NCI-H345 treated with DMSO at 0.1 percent for 48 hours (cell line): ENCODE measurements around the gene EBF4.

Experiments used
- DNase-seq: peaks from one replicate; lab custom pipeline; 2025; ENCODE audit not compliant: unreplicated experiment; lab: John Stamatoyannopoulos, UW

EBF4 gene

DNA sequence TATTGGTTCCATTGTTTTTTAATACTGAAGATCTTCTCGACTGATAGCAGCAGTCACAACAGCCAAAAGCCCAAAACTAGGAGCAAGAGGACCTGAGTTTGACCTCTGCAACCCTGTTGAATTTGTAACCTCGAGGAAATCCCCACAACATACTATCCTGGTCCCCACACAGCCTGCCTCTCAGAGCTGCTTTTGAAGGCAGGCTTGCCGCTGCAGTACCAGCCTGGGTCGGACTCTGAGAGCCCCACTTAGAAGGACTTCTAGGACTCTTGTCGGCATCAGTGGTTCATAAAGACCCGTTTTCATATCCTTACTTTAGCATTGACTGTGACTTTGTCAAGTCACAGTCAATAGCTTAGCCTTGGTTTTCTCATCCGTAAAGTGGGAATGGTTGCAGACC, 49.3 kb downstream of the EBF4 start:
- no peak for DNase-seq

DNA sequence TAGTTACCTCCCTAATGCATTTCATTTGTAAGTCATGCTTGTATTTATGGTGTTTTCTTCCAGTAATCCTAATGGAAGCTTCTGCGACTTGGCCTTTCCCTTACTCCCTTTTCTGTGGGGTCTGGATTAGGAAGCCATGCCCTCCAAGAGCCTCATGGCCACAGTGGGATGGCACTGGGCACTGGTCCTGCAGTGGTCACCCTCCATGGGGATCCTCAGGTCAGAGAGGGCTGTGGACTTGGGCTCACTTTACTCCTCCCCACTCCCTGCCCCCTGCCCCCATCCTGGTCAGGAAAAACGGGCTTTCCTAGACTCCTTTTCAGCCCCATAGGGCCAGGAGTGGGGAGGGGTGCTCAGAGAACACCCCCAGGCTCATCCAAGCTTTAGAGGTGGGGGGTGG, 49.9 kb downstream of the EBF4 start:
- no peak for DNase-seq

DNA sequence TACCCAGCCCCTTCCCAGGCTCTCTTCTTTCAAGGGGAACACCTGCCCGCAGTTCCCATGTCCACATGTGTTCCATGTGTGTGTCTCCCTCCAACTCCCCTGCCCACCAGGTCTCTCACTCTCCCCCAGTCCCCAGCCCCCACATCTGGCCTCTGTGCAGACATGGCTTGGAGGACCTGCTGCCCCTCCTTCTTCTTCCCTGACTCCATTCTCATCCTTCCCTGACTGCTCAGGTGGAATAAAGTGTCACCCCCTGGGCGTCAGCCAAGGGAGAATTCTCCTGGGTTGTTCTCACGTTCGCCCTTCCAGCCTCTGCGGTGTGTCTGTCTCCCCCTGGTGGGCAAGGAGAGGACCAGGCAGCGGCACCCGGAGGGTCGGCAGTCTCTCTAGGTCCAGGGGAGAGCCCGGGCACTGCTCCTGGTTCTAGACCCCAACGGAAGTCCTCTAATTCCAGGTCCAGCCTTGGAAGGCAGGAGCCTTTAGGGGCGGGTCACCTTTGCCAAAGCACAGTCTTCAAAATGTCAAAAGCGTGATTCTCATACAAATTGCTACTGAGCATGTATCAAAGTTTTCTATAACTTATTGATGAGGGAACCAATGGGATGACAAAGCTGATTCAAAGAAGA, 50.5 kb downstream of the EBF4 start:
- peak; percentile 66 for DNase-seq

DNA sequence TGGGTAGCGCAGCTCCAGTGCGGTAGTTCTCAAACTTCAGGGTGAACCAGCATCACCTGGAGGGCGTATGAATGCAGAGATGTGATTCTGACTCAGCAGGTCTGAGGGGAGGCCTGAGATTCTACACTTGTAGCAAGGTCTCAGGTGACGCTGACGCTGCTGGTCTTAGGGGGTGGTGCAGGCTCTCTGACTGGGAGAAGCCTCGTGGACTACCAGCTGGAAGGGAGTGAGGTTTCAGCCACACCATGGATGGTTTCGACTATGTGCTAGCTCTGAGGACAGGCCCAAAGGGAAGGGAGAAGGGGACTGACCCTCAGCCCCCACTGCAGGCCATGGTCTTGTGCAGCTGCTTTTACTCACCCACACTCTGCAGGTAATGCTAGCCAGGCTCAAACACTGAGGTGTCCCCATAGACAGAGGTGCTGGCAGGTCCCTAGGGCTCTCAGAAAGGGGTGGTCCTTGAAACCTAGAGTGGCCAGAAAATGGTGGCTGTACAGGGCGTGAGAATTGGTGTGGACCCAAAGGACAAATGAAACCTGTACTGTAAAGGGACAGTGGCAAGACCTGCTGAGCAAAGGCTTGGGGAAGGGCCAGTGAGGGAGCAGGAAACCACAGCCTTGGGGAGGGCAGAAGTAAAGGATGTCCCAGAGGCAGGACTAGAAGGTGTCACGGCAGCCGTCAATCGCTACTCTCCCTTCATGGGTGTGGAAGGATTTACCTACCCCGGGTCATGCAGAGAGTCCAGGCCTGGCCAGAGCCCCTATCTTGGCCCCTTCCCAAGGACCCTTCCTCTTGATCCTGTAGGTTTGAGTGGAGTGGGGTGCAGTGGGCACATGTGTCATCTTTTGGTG, 52.7 kb downstream of the EBF4 start:
- no peak for DNase-seq

DNA sequence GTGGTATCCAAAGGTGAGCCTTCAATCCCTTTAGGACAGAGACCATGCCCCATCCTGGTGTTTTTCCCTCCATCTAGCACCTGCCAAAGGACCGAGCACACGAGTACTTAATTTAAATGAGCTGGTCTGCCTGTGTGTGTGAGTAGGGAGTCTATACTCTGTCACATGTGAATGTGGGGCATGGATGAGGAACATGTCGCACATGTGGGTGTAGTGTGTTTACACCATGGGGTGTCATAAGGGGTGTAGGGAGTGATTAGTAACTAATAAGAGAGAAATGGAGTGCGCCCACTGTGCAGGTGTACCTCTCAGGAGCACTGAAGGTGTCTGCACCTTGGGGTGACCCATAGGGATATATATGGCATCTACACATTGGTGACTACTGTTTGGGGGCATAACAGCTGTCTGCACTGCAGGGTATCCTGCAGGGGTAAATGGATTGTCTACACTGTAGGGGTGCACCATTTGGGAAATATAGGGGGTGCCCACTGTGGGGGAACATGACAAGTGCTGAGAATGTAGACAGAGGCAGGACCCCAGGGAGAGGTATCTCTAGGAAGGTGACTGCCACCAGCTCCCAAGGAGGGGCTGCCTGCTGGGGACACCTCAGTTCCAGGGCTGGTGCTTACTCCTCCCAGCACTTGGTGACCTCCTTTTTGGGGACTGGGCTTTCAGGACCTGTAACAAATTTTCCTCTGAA, 53.5 kb downstream of the EBF4 start:
- DNase-seq = no peak

- DNase-seq = no peak
Observed at GRCh38 chr20:2746636-2747265, 54.2 kb downstream of the EBF4 start.

DNA sequence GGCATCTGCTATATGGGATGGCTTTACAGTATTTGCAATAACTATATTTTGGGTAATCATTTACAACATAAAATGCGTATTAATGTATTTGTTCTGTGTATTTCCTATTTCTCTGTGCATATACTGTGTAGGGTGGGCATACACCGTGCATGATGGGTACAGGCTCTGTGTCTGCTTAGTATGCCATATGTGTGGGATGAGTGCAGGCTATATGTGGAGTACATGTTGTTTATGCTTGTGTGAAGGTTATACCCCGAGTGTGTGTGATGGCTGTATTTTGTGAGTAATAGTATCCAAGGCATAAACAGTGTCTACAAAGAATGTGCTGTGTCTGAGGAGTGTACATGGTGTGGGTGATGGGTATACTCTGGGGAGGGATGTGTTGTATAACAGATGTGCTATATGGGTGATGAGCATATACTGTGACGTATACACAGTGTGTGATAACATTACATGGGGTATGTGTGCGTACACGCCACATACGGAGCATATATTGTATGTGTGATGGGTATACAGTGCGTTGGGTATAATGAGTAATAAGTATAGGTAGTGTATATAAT, 55.2 kb downstream of the EBF4 start:
- no peak for DNase-seq

DNA sequence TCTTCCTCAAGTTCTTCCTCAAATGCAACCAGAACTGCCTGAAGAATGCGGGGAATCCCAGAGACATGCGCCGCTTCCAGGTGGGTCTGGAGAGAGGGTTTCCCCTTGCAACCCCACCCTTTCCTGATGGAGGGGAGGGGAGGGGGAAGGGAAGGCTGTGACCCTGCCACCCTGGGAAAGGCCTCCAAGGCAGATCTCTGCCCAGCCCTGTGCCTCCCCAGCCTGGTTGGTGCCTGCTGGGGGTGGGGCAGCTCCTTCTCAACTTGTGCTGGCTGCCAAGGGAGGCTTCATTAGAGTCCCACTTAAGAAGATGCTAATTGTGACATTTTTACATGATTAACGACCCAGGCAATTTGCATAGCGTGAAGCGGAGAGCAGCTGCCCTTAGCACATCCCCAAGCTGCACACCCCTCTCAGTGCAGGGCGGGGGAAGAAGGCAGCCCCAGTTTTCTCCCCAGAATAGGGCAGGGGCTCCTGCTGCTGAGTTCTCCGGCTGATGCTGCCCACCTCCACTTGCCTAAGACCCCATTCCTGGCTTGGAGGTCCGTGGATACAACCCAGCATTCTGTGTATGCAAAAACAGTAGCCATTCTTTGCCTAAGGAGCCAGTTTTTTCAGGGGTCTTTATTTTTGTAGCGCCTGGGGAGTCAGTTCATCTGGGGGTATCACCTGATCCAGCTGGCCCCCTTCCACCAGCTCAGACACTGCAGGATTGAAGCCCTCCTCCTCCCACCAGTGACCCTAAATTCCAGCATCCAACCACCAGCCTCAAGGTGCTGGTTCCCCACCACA, 56.2 kb downstream of the EBF4 start:
- DNase-seq = no peak

- DNase-seq = no peak
Observed at GRCh38 chr20:2749343-2749950, 56.9 kb downstream of the EBF4 start.

- DNase-seq = no peak
Observed at GRCh38 chr20:2749951-2750490, 57.4 kb downstream of the EBF4 start.

GRCh38 chr20:2750491-2751251, 58.1 kb downstream of the EBF4 start:
- no peak for DNase-seq

GRCh38 chr20:2751347-2751877, 58.8 kb downstream of the EBF4 start:
- peak; percentile 35 for DNase-seq

- DNase-seq = peak; percentile 3
Observed at GRCh38 chr20:2751878-2752566, 59.4 kb downstream of the EBF4 start.

DNA sequence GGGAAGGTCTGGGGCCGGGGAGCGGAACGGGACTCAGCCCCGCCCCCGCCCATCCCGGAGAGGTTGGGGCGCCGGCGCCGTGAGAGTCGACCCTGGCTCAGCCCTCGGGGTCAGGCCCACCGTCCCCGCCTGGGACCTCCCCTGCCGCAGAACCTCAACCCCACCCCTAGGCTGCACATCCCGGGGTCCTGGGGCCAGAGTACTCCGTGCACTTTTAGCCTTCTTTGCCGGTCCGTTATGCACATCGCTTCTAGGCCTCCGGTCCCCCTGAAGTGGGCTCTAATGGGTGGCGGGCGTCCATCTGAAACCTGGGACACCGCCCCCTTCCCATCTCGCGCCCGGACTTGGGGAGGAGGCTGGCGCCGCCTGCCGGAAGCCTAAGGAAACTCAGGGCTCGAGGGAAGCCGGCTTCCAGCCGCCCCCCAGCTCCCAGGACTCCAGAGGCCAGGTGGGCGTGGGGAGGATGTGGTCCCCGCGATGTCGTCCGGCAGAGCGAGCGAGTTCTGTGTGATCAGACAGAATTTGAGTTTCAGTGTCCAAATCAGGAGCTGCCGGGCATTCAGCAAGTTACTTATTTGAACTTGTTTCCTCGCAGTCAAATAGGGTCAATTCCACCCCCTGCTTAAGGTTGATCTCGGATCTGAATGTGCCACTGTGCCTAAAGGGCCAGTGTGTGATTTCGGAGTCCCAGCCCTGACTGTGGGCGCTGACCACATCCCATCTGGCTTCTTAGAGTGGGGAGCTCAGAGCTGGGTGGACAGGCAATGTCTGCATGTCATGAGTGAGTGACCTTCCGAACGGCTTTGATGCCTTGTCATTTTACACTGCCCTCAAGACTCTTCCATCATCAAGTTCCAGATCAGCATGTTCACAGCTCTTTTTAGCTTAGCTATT, 60.2 kb downstream of the EBF4 start:
- peak; percentile 50 for DNase-seq

DNA sequence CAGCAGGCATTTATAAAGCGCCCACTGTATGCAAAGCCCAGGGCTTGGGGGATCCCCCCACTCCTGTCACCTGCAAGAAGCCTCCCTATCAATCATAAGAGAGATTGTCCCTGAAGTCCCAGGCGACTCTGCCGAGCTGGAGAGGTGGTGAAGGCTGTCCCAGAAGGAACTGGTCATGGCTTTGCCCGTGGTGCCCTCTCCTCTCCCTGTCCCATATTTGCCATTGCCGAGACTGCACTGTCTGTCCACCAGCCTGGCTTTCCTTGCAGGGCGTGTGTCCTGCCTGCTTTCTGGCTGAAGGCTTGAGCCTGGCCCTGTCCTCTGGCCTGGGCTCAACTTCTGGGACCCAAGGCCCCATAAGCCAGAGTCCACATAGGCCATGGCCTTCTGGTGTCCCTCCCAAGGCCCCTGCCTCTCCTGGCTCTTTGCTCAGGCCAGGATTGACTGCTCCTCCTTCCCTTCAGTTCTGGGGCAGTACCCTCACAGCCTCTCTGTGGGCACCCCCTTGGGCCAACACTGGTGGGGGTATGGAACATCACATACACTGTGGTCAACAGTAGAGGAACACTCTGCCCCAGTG, 61.0 kb downstream of the EBF4 start:
- no peak for DNase-seq

DNA sequence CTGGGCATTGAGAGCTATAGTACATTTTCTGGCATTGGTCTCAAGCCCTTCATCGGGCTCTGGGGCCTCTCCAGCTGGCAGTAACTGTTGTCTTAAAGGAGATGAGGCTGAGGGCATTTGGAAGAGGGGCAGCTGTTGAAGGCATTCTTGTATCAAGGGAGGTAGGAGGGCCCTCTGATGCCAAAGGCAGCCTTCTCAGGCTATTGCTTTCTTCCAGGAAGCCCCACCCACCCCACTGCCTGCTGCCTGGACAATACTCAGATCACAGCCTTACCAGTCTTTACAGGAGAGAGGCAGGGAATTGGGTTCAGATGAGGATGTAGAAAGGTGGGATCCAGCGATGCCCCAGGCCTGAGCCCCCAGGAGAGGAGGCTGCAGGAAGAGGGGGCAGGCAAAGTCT, 61.8 kb downstream of the EBF4 start:
- DNase-seq = no peak
